Immature natural killer cell (primary cell): ENCODE data around the gene SH3D21. TPM values are rescaled to one million over a fixed set of nuclear protein-coding genes. Genes with fewer than 3 reads are reported as not detected.

Experiments used
- DNase-seq, 3 donors: peaks; one replicate each; pipeline ENCODE4 v3.0.0; 2022; ENCODE audit warnings: mixed read lengths in 1 of 3
- H3K27ac Mint-ChIP-seq, 6 donors: one replicate each; pipeline ENCODE4 v1.8.0; 2020; ENCODE audit warnings: mixed read lengths in 6 of 6, mild to moderate bottlenecking in 5 of 6, inconsistent platforms in 4 of 6, moderate library complexity in 3 of 6
- H3K27me3 Mint-ChIP-seq, 3 donors: one replicate each; pipeline ENCODE4 v1.8.0; 2020 to 2021; ENCODE audit warnings: low read depth in 3 of 3, mild to moderate bottlenecking in 3 of 3, mixed read lengths in 3 of 3, moderate library complexity in 3 of 3, inconsistent platforms in 1 of 3
- H3K36me3 Mint-ChIP-seq, 3 donors: one replicate each; pipeline ENCODE4 v1.8.0; 2020; ENCODE audit warnings: mixed read lengths in 3 of 3, inconsistent platforms in 2 of 3, mild to moderate bottlenecking in 2 of 3
- H3K4me1 Mint-ChIP-seq, 2 donors: one replicate each; pipeline ENCODE4 v1.8.0; 2020; ENCODE audit warnings: inconsistent platforms in 2 of 2, mild to moderate bottlenecking in 2 of 2, mixed read lengths in 2 of 2, moderate library complexity in 1 of 2
- H3K4me3 Mint-ChIP-seq, 5 donors: one replicate each; pipeline ENCODE4 v1.8.0; 2020; ENCODE audit warnings: mild to moderate bottlenecking in 5 of 5, mixed read lengths in 5 of 5, inconsistent platforms in 3 of 5, moderate library complexity in 3 of 5
- H3K9me3 Mint-ChIP-seq, 6 donors: one replicate each; pipeline ENCODE4 v1.8.0; 2020; ENCODE audit warnings: mild to moderate bottlenecking in 6 of 6, mixed read lengths in 6 of 6, inconsistent platforms in 4 of 6, moderate library complexity in 3 of 6
- polyA plus RNA-seq, 3 donors: library from polyadenylated mRNA; unstranded; fragments of 300-500 nt; fragmentation: Illumina TruSeq; gene quantifications; one replicate each; pipeline ENCODE4 v1.2.3, GENCODE V29; 2021

The SH3D21 gene
- polyA plus RNA-seq, 3 donors from 2014 or later: 0.26 to 0.96 TPM; not detected in 1

DNA sequence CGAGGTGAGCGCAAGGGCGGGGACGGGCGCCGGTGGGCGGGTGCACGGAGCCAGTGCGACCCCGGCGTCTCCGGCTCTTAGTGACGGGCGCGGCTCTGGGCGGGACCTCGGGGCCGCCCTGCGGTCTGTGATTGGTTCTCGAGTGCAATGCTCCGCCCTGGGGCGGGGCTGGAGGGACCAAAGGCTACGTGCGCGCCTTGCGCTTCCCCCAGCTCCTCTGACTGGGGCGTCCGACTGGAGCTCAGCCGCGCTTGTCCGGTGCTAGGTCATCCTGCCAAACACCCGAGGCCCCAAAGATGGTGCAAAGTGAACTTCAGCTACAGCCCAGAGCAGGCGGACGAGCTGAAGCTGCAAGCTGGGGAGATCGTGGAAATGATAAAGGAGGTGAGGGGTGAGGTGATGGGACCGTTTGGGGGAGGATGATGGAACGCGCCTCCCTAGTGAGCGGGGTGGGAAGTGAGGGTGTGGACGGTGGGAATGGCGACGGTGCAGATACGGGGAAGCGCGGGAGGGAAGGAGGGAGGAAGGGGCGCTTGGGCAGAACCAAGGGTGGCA is 811 bp downstream of the SH3D21 start:
- Mint-ChIP-seq H3K36me3 (peaks cover 8 to 17% (median 16%) of the 10 kb centered on the region in 3 donors), H3K4me3 (peak overlapping the region; percentile 86 to 97 (median 96)), H3K4me1 (peaks cover 14 to 15% of the 10 kb centered on the region in 2 donors), H3K27me3 (peaks cover 0 to 4% (median 2%) of the 10 kb centered on the region in 3 donors), H3K27ac (peak overlapping the region; percentile 38 to 92 (median 84)), H3K9me3 (no peaks in the 10 kb centered on the region)
- DNase-seq: peak; percentile 93 to 94 (median 93)

DNA sequence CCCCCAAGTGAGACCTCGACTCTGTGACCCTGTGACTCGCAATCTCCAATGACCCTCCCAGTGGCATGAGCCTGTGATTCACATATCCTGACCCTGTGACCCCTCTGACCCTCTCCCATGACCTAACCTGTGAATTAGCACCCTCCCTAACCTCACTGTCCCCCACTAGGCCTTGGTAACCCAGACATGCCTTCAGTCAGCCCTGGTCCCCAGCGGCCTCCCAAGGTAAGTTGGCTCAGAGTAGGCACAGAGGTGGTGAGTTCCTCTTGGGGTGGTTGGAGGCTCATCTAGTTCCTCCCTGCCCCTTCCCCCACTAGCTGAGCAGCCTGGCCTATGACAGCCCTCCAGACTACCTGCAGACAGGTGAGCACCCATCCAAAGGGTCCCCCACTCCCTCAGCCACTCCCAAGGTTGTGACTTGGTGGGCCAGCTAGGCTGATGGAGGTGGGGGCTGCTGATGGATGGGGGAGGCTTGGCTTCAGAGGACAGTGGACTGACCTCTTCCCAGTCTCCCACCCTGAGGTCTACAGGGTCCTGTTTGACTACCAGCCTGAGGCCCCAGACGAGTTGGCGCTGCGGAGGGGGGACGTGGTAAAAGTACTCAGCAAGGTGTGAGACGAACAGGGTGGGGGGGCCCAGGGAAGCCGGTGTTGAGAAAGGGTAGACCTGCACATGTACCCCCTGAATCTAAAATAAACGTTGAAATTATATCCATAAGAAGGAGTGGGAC is 1.6 kb downstream of the SH3D21 start:
- Mint-ChIP-seq H3K36me3 (peaks cover 8 to 9% (median 9%) of the 10 kb centered on the region in 3 donors), H3K4me1 (peaks cover 14 to 15% of the 10 kb centered on the region in 2 donors), H3K27me3 (peaks cover 0 to 4% (median 2%) of the 10 kb centered on the region in 3 donors), H3K27ac (peak overlapping the region in 2 of 6 donors; percentile 67 to 85), H3K4me3 (peak overlapping the region; percentile 23 to 96 (median 86)), H3K9me3 (no peaks in the 10 kb centered on the region)
- no peak for DNase-seq

DNA sequence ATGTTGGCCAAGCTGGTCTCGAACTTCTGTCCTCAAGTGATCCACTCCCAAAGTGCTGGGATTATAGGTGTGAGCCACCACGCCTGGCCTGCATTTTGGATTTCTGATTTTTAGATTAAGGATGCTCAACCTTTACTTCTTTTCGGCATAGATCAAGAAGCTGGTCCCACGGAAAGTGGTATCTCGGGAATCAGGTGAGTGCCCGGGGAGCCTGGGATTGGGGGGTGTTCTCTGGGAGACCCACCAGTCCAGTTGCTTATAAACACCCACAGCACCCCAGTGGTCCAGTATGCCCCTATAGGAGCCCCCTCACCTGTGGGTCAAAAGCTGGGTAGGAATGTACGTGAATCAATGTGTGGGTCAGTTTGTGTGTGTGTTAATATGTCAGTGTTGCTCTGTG is 3.2 kb downstream of the SH3D21 start:
- no peak overlapping the region for H3K27ac Mint-ChIP-seq

DNA sequence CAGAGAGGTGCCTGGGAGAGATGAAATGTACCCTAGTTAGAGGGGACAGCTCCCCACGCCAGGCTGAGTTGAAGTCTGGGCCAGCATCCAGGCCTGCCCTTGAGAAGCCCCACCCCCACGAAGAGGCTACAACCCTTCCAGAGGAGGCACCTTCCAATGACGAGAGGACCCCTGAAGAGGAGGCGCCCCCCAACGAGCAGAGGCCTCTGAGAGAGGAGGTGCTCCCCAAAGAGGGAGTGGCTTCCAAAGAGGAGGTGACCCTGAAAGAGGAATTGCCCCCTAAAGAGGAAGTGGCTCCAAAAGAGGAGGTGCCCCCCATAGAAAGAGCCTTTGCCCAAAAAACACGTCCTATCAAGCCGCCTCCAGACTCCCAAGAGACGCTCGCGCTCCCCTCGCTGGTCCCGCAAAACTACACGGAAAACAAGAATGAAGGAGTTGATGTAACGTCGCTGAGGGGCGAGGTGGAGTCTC is 14.2 kb downstream of the SH3D21 start:
- Mint-ChIP-seq H3K27ac (peak overlapping the region in 5 of 6 donors; percentile 51 to 75 (median 71)), H3K4me1 (peaks cover 25 to 30% of the 10 kb centered on the region in 2 donors), H3K27me3 (peaks cover 0 to 5% (median 0%) of the 10 kb centered on the region in 3 donors), H3K36me3 (peaks cover 0 to 4% (median 0%) of the 10 kb centered on the region in 3 donors), H3K4me3 (peak overlapping the region; percentile 69 to 81 (median 71)), H3K9me3 (no peaks in the 10 kb centered on the region)
- no peak for DNase-seq

More for the DNA sequence above, 3.2 kb downstream of the SH3D21 start:
- no peaks in the 10 kb centered on the region for H3K36me3 Mint-ChIP-seq
- peaks cover 14 to 15% of the 10 kb centered on the region in 2 donors for H3K4me1 Mint-ChIP-seq
- peaks cover 1 to 2% (median 2%) of the 10 kb centered on the region in 3 donors for H3K27me3 Mint-ChIP-seq
- H3K9me3 Mint-ChIP-seq: no peaks in the 10 kb centered on the region
- no peak overlapping the region for H3K4me3 Mint-ChIP-seq
- no peak for DNase-seq

DNA sequence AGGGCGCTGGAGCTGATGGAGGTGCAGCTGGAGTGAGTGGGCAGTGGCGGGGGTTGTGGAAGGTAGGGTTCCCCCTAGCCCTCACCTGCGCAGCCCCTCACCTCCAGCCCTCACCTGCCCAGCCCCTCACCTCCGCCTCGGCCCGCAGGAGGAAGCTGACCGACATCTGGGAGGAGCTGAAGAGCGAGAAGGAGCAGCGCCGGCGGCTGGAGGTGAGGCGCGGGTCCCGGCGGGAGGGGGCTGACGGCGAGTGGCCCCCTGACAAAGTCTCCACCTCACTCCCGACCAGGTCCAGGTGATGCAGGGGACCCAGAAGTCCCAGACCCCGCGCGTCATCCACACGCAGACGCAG is 14.6 kb downstream of the SH3D21 start:
- no peaks in the 10 kb centered on the region for H3K9me3 Mint-ChIP-seq
- DNase-seq: no peak
- peak overlapping the region; percentile 69 to 81 (median 71) for H3K4me3 Mint-ChIP-seq
- peaks cover 0 to under 1% (median 0%) of the 10 kb centered on the region in 3 donors for H3K36me3 Mint-ChIP-seq
- peaks cover 0 to 5% (median 0%) of the 10 kb centered on the region in 3 donors for H3K27me3 Mint-ChIP-seq
- peak overlapping the region in 5 of 6 donors; percentile 51 to 75 (median 71) for H3K27ac Mint-ChIP-seq
- peaks cover 25 to 30% of the 10 kb centered on the region in 2 donors for H3K4me1 Mint-ChIP-seq

DNA sequence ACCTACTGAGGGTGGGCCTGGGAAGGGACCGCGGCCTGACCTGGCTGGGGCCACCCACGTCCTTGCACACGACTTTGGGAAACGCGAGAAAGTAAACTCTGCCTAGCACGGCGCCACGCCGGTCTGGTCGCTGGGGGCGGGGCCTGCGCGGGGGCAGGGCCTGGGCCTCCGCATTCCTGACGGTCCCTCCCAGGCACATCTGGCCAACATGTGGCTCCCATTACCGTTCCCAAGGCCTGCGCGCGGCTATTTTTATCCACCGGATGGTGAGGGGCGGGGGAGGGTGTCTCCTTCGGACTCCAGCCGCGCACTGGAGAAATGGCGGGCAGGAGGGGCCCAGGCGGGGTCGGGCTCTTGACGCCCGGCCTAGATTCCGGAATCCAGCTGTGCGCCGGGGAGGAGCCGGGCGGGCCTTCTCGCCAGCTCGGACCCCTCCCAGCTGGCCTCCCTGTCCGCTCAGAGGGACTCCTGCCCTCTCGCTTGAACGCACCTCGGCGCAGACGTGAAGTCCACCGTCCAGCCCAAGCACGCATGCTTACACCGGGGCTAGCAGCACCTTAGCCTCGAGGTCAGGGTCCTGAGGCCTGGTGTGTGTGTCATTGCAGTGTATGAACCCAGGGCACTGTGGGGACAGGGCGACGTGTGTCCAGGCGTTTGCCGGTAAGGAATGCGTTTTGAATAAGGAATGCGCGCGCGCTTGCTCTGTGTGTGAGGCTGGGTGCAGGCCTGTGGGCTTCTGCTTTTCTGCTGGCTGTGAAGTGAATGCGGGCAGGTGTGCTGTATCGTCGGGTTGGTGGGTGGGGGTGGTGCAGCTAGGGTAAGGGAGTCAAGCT is 15.2 kb downstream of the SH3D21 start:
- Mint-ChIP-seq H3K27ac (peak overlapping the region in 4 of 6 donors; percentile 53 to 85 (median 62)), H3K4me1 (peaks cover 25 to 30% of the 10 kb centered on the region in 2 donors), H3K4me3 (peak overlapping the region; percentile 61 to 81 (median 69)), H3K36me3 (no peaks in the 10 kb centered on the region), H3K27me3 (peaks cover 0 to 5% (median 0%) of the 10 kb centered on the region in 3 donors), H3K9me3 (no peaks in the 10 kb centered on the region)
- DNase-seq: no peak

DNA sequence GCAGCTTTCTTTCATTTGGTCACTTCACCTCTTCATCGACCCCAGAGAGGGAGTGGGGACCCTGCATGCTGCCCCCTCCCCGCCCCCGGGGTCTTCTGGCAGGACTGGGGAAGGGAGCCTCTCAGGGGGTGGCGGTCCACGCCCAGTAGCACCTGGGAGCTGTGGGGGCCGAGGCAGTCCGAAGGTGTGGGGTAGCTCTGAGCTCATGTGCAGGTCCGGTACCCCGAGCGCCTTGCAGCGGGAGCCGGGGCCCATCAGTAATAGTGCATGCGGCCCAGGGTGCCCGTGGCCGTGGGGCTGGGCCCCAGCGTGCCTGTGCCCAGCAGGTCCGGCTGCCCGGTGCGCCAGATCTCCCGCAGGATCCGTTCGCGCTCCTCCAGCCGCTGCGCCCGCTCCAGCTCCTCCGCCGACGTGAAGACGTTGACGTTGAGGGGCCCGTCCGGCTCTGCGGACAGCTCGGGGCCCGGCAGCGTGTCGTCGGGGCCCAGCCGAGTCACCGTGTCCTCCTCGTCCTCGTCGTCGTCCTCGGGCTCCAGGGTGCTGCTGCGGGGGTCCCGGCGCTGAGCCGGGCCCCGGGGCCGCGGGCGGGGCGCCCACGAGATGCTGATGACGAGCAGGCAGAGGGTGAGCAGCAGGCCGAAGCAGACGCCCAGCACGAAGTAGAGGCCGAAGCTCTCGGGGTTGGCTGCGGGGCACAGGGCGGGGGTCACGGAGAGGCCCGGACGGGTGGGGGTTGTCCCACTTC is 16.0 kb downstream of the SH3D21 start:
- Mint-ChIP-seq H3K4me3 (peak overlapping the region; percentile 66 to 83 (median 82)), H3K36me3 (no peaks in the 10 kb centered on the region), H3K9me3 (no peaks in the 10 kb centered on the region), H3K27ac (peak overlapping the region in 5 of 6 donors; percentile 53 to 87 (median 62)), H3K27me3 (peaks cover 0 to 5% (median 2%) of the 10 kb centered on the region in 3 donors), H3K4me1 (peaks cover 25 to 30% of the 10 kb centered on the region in 2 donors)
- no peak for DNase-seq

DNA sequence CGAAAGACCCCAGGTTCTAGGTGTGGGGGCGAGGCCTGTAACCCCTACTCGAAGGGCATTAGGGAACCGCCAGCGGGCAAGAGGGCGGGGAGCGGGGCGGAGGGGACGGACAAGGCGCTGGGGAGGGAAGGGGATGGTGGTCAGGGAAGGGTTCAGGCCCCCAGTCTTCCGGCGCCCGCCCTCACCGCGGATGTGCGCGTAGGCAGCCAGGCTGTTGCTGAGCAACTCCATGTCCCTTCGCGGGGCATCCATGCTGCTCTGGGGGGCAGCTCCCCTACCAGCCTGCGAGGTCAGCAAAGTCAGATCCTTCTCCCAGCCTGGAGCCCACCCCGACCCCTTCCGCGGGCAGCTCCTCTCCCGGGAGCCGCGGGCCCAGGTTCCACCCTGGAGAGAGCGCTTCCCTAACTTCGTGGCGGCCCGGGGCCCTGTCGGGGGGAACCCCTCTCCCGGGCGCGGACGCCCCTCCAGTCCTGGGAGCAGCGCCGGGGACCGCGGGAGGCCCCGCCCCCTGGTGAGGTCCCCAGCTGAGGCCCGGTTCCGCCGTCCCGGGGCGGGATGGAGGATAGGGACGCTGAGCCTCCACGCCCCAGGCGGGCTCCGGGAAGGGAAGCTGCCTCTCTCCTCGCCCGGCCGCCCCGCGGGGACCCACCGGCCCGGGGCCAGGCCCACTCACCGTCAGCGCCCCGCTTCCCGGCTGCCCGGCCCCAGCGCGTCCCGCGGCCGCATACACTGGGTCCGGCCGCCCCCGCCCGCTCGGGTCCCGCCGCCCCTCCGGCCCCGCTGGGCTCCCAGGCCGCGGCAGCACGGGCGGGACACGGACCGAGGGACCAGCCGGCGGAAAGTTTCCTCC is 16.8 kb downstream of the SH3D21 start:
- peak overlapping the region; percentile 78 to 83 (median 82) for H3K4me3 Mint-ChIP-seq
- peak; percentile 63 to 68 (median 65) for DNase-seq
- H3K4me1 Mint-ChIP-seq: peaks cover 25 to 30% of the 10 kb centered on the region in 2 donors
- H3K36me3 Mint-ChIP-seq: no peaks in the 10 kb centered on the region
- H3K27ac Mint-ChIP-seq: peak overlapping the region in 5 of 6 donors; percentile 62 to 87 (median 71)
- peaks cover 0 to 5% (median 2%) of the 10 kb centered on the region in 3 donors for H3K27me3 Mint-ChIP-seq
- H3K9me3 Mint-ChIP-seq: no peaks in the 10 kb centered on the region

DNA sequence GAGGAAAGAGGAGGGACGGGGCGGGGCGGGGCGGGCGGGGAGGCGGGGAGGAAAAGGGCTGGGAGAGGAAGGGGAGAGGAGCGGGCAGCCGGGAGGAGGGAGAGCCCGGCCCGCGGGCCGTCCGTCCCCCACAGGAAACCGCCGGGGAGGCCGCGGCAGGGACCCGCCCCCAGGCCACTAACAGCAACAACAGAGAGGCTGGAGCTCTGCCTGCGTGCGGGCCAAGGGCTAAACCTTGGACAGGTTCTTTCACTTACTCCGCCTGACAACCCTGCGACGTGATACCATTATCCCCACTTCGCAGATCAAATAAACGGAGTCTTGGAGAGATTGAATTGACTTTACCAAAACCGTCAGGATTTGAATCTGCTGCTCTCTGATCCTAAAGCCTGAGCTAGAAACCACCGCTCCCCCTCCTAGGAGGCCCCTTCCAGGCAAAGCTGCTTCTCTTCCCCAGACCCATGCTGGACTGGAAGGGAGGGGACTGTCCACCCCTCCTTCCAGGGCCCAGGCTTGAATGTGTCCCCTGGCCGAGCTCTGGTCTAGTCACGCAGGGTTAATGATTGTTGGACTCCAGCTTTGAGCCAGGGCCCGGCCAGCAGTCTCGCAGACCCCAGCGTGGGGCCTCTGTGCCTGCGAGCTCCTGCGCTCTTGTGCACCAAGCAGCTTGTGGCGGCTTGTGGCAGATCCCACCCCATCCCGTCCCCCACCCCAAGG is 17.6 kb downstream of the SH3D21 start, which contains the start of gene EVA1B:
Gene EVA1B (minus strand): TSS at position 10 of the 717 bp plus-strand sequence. CDS start 608 bp downstream, outside the sequence.
- H3K27ac Mint-ChIP-seq: peak within 1 kb of the TSS; percentile 29 to 87 (median 74)
- H3K27me3 Mint-ChIP-seq: peaks cover 0 to 5% (median 2%) of the 10 kb centered on the region in 3 donors
- no peaks in the 10 kb centered on the region for H3K9me3 Mint-ChIP-seq
- peak within 1 kb of the TSS; percentile 82 to 88 (median 85) for H3K4me3 Mint-ChIP-seq
- H3K4me1 Mint-ChIP-seq: peaks cover 25 to 30% of the 10 kb centered on the region in 2 donors
- H3K36me3 Mint-ChIP-seq: no peaks in the 10 kb centered on the region
- DNase-seq: peak; percentile 52 to 60 (median 55)

DNA sequence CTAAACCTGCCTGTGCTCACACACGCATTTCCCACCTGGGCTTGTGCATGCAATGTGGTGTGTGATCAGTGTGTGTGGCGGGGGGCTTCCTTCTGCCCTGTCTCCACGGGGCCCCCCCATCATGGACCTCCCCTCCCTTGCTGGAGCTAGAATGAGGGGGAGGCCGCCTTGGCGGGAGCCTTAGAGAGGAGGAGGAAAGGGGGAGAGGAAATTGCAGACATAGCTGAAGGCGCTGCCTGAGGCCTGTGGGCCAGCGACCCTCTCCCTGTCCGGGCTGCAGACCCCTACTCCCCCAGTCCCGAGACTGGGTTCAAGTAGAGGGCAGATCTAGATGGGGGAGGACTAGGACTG is 18.2 kb downstream of the SH3D21 start:
- H3K9me3 Mint-ChIP-seq: no peaks in the 10 kb centered on the region
- H3K27ac Mint-ChIP-seq: peak overlapping the region in 2 of 6 donors; percentile 44 to 78
- no peaks in the 10 kb centered on the region for H3K36me3 Mint-ChIP-seq
- H3K4me3 Mint-ChIP-seq: peak overlapping the region; percentile 73 to 86 (median 85)
- peaks cover 25 to 30% of the 10 kb centered on the region in 2 donors for H3K4me1 Mint-ChIP-seq
- H3K27me3 Mint-ChIP-seq: peaks cover 0 to 5% (median 2%) of the 10 kb centered on the region in 3 donors
- DNase-seq: no peak

DNA sequence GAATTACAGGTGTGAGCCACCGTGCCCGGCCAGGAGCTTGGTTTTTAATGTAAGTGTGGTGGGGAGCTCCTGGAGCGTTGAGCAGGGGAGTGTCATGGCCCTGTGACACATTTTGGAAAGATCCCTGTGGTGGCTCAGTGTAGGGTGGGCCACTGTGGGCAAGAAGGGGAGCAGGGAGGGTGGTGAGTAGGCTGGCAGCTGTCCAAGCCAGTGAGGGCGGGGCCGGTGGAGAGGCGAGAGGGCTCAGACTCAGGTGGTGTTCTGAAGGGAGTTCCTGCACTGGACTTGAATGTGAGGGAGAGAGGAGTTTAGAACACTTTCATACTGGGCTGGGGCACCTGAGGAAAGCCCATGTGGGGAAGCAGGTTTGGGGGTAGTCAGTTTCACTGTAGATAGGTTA is 20.3 kb downstream of the SH3D21 start:
- H3K4me1 Mint-ChIP-seq: peaks cover 19 to 22% of the 10 kb centered on the region in 2 donors
- peak overlapping the region in 1 of 6 donors; percentile 31 for H3K27ac Mint-ChIP-seq
- no peaks in the 10 kb centered on the region for H3K9me3 Mint-ChIP-seq
- no peak for DNase-seq
- H3K27me3 Mint-ChIP-seq: peaks cover 0 to 5% (median 2%) of the 10 kb centered on the region in 3 donors
- no peaks in the 10 kb centered on the region for H3K36me3 Mint-ChIP-seq
- H3K4me3 Mint-ChIP-seq: no peak overlapping the region
